Measurements from ENCODE around the gene ZNF391. TPM values are rescaled to one million over a fixed set of nuclear protein-coding genes. Genes with fewer than 3 reads are reported as not detected.

ZNF391 gene
- total RNA-seq, 1 experiment from 2014 or later = 4.6 TPM

- TSS peak; percentile 9 for BruUV-seq (replicated peaks)
- Mint-ChIP-seq H3K36me3 (ENCODE audit: insufficient read depth, unreplicated experiment) (peaks cover 47% of the 10 kb centered on the region), H3K9me3 (ENCODE audit: low read depth, unreplicated experiment) (peaks cover 37% of the 10 kb centered on the region), H3K4me1 (ENCODE audit: low read depth, unreplicated experiment) (no peaks in the 10 kb centered on the region), H3K27ac (ENCODE audit: unreplicated experiment) (no peak overlapping the region), H3K4me3 (ENCODE audit: low read depth, unreplicated experiment) (no peak overlapping the region), H3K27me3 (ENCODE audit: unreplicated experiment) (no peaks in the 10 kb centered on the region)
- intact Hi-C loops (cut with micrococcal nuclease; ENCODE audit: unreplicated experiment) = no loop called here
- CTCF ChIA-PET = no interaction called here
- TF ChIP-seq CTCF (IDR thresholded peaks at IDR 0.05; ENCODE audit: unreplicated experiment) = no peak
- DNase-seq = no peak
Measured at GRCh38 chr6:27451660-27452390, 63.3 kb downstream of the ZNF391 start.

- Mint-ChIP-seq H3K4me3 (ENCODE audit: low read depth, unreplicated experiment) (no peak overlapping the region), H3K36me3 (ENCODE audit: insufficient read depth, unreplicated experiment) (peaks cover 53% of the 10 kb centered on the region), H3K9me3 (ENCODE audit: low read depth, unreplicated experiment) (peaks cover 37% of the 10 kb centered on the region), H3K27me3 (ENCODE audit: unreplicated experiment) (no peaks in the 10 kb centered on the region), H3K27ac (ENCODE audit: unreplicated experiment) (no peak overlapping the region), H3K4me1 (ENCODE audit: low read depth, unreplicated experiment) (no peaks in the 10 kb centered on the region)
- BruUV-seq (replicated peaks) = no TSS peak
- no peak for TF ChIP-seq CTCF (IDR thresholded peaks at IDR 0.05; ENCODE audit: unreplicated experiment)
- CTCF ChIA-PET = no interaction called here
- no peak for DNase-seq
- intact Hi-C loops (cut with micrococcal nuclease; ENCODE audit: unreplicated experiment) = no loop called here
Measured at GRCh38 chr6:27452496-27452897, 63.9 kb downstream of the ZNF391 start.

Other genes starting within 250 kb of the ZNF391 start
- gene PRSS16, start 141.1 kb upstream of the ZNF391 start, total RNA-seq (2022) = 29.4 and 31.3 TPM in 2 replicates
- not detected in 2 replicates for gene POM121L2, start 76.5 kb upstream of the ZNF391 start, total RNA-seq (2022)
- 11.0 and 11.6 TPM in 2 replicates for gene ZNF184, start 84.3 kb downstream of the ZNF391 start, total RNA-seq (2022)